Pancreas (tissue), 10 donors: ENCODE data around the gene MYO15A. TPM values are rescaled to one million over a fixed set of nuclear protein-coding genes. Genes with fewer than 3 reads are reported as not detected.

ENCODE experiments used
- ATAC-seq, 4 donors: fragments of 200-7000 bp; cut with Tn5 transposase; one replicate each; pipeline versions ENCODE4 v1.8.0 to v1.9.1; 2020; ENCODE audit warnings: mild to moderate bottlenecking in 4 of 4, moderate library complexity in 4 of 4
- DNase-seq, 6 donors: peaks; one replicate each; pipeline ENCODE4 v3.0.0-alpha.2; 2020
- FAIRE-seq: peaks from 2 replicates; lab custom pipeline; 2012; peaks lifted over from hg19 to GRCh38; lab: Jason Lieb, UNC
- H3K27ac ChIP-seq, 4 donors: fragments of 200-600 bp; sonication (generic); 1 replicate in 3 of 4; 2 replicates in 1 of 4; pipeline versions ENCODE4 v1.5.0 to v1.8.0; 2020
- H3K27me3 ChIP-seq, 4 donors: fragments of 200-600 bp; one replicate each; pipeline ENCODE4 v1.8.0; 2021
- H3K36me3 ChIP-seq, 3 donors: fragments of 200-600 bp; sonication (generic) in 1 of 3; one replicate each; pipeline versions ENCODE4 v1.5.0 to v1.8.0; 2020 to 2021
- H3K4me1 ChIP-seq, 3 donors: fragments of 200-600 bp; one replicate each; pipeline ENCODE4 v1.8.0; 2021
- H3K4me3 ChIP-seq, 4 donors: fragments of 200-600 bp; sonication (generic) in 2 of 4; one replicate each; pipeline versions ENCODE4 v1.5.0 to v1.8.0; 2020 to 2021
- H3K9me3 ChIP-seq, 4 donors: fragments of 200-600 bp; one replicate each; pipeline ENCODE4 v1.8.0; 2021
- CTCF ChIP-seq, 4 donors: fragments of 200-600 bp; sonication (generic) in 3 of 4; IDR thresholded peaks; one replicate each; pipeline versions ENCODE4 v1.5.0 to v1.8.0; 2021; ENCODE audit warnings: antibody characterized with exemption in 4 of 4
- WGBS, 2 donors: extraction: QIAGEN DNeasy Blood & Tissue Kit; methylation state at CpG; one replicate each; pipeline ENCODE4 v1.1.7; 2013; 5-methylcytosine and 5-hydroxymethylcytosine counted together
- intact Hi-C, 3 donors: fragments of 100-400 bp; cut with DNase I; formaldehyde crosslinking; loops; one replicate each; pipeline versions ENCODE4 v1.11.1 to v1.14.2; 2022
- polyA plus RNA-seq, 2 donors: library from polyadenylated mRNA; stranded (reverse); fragments of 200-250 nt; gene quantifications; one replicate each; pipeline ENCODE4 v1.2.3, GENCODE V29; 2013
- total RNA-seq, 6 donors: library from RNA; stranded (reverse); fragmentation: NEBNext Ultra II Directional in 4 of 6; extraction: Animal tissue kit (Norgen Biotek cat#: 25700) in 4 of 6; gene quantifications; one replicate each; pipeline versions ENCODE4 v1.2.1 to v1.2.4, GENCODE V29; 2021 to 2023
- donor health status: healthy with polysubstance abuse.
- donor health status: DM: no; HTN: no; CAD: no; lungs with moderate emphysema.
- donor health status: DM: no; HTN: no; CAD: no.
- donor health status: control.
- donor health status: control.
- donor health status: Bipolar disorder and iron deficiency.
- donor health status: DM: yes; HTN: yes; CAD: no.
- donor health status: DM: no; HTN: no; CAD: no.
- donor health status: DM: no; HTN: no; CAD: no.
- donor health status: DM: yes; HTN: yes; CAD: no.

Gene MYO15A
- total and polyA plus RNA-seq, 8 donors: 0.13 to 4.9 (median 0.87) TPM

- Histone ChIP-seq H3K9me3 (no peaks in the 10 kb centered on the region), H3K36me3 (no peaks in the 10 kb centered on the region), H3K27me3 (no peaks in the 10 kb centered on the region), H3K27ac (no peak overlapping the region), H3K4me1 (peaks cover 0 to 7% (median 4%) of the 10 kb centered on the region in 3 donors), H3K4me3 (no peak overlapping the region)
- FAIRE-seq (no peak), DNase-seq (no peak), ATAC-seq (no peak)
- intact Hi-C loops: no loop called here
- 73 to 78% methylated on average over 8 of the region's 8 CpGs for WGBS, 2 donors
- no peak for TF ChIP-seq CTCF (IDR thresholded peaks at IDR 0.05)
Observed at GRCh38 chr17:18156171-18156975, 47.8 kb downstream of the MYO15A start.

- H3K27ac ChIP-seq: no peak overlapping the region
- no peak overlapping the region for H3K4me3 ChIP-seq
- WGBS, 2 donors: 90 to 93% methylated on average over 10 of the region's 10 CpGs
- ATAC-seq: no peak
- no peak for FAIRE-seq
- no peaks in the 10 kb centered on the region for H3K9me3 ChIP-seq
- intact Hi-C loops: no loop called here
- peaks cover 0 to 7% (median 4%) of the 10 kb centered on the region in 3 donors for H3K4me1 ChIP-seq
- no peaks in the 10 kb centered on the region for H3K36me3 ChIP-seq
- no peak for TF ChIP-seq CTCF (IDR thresholded peaks at IDR 0.05)
- no peaks in the 10 kb centered on the region for H3K27me3 ChIP-seq
- no peak for DNase-seq
Observed at GRCh38 chr17:18156976-18157280, 48.4 kb downstream of the MYO15A start.

GRCh38 chr17:18157354-18157985 lies 48.9 kb downstream of the MYO15A start:
- DNase-seq (no peak), FAIRE-seq (no peak), ATAC-seq (no peak)
- intact Hi-C loops: no loop called here
- no peak overlapping the region for H3K27ac ChIP-seq
- no peaks in the 10 kb centered on the region for H3K27me3 ChIP-seq
- H3K9me3 ChIP-seq: no peaks in the 10 kb centered on the region
- peaks cover 0 to 7% (median 4%) of the 10 kb centered on the region in 3 donors for H3K4me1 ChIP-seq
- H3K36me3 ChIP-seq: no peaks in the 10 kb centered on the region
- WGBS, 2 donors: 79 to 81% methylated on average over 20 to 22 of the region's 22 CpGs
- no peak for TF ChIP-seq CTCF (IDR thresholded peaks at IDR 0.05)
- peak overlapping the region in 1 of 4 donors; percentile 49 for H3K4me3 ChIP-seq

GRCh38 chr17:18158022-18158600 lies 49.6 kb downstream of the MYO15A start:
- H3K9me3 ChIP-seq: no peaks in the 10 kb centered on the region
- peak overlapping the region in 1 of 4 donors; percentile 46 for H3K27ac ChIP-seq
- peaks cover 0 to 7% (median 4%) of the 10 kb centered on the region in 3 donors for H3K4me1 ChIP-seq
- no peak for TF ChIP-seq CTCF (IDR thresholded peaks at IDR 0.05)
- WGBS, 2 donors: 6 to 9% methylated on average over 26 of the region's 26 CpGs
- H3K4me3 ChIP-seq: peak overlapping the region; percentile 12 to 49 (median 40)
- DNase-seq: peak; percentile 90 to 99 (median 95)
- intact Hi-C loops: no loop called here
- no peaks in the 10 kb centered on the region for H3K27me3 ChIP-seq
- H3K36me3 ChIP-seq: no peaks in the 10 kb centered on the region
- no peak for FAIRE-seq
- ATAC-seq: peak; percentile 75 to 85 (median 80)
